Measurements from ENCODE around the gene DNAJC18.

DNAJC18 gene

DNA sequence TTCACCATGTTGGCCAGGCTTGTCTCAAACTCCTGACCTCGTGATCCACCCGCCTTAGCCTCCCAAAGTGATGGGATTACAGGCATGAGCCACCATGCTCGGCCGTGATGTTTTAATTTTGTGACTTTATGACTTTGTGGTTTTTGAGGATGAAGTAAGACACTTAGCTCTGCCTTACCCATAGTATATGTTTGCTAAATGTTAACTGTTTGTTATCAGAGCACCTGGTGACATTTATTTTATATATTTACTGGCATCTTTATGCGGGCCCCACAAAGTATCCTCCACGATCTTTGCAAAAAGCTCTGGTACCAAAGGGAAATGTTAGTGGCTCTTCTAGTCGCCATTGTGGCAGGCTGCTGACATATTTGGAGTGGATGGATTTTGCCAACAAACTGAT lies 63.0 kb downstream of the DNAJC18 start:
- no peak for DNase-seq
- Histone ChIP-seq H3K27ac (ENCODE audit: low read length) (no peak overlapping the region), H3K79me2 (ENCODE audit: insufficient read depth, low read length) (no peaks in the 10 kb centered on the region), H3K9ac (ENCODE audit: low read depth, low read length) (no peak overlapping the region), H3K9me3 (ENCODE audit: insufficient read depth, low read length, severe bottlenecking) (no peaks in the 10 kb centered on the region), H3K4me1 (ENCODE audit: insufficient read depth, low read length) (no peaks in the 10 kb centered on the region), H3K36me3 (ENCODE audit: insufficient read depth, low read length) (peaks cover 50% of the 10 kb centered on the region), H2AFZ (ENCODE audit: low read depth, low read length) (no peak overlapping the region), H4K20me1 (ENCODE audit: insufficient read depth, low read length) (peaks cover 6% of the 10 kb centered on the region; the same call in 1 of the 2 replicates), H3K27me3 (ENCODE audit: insufficient read depth, low read length, poor library complexity) (no peaks in the 10 kb centered on the region), H3K4me2 (ENCODE audit: insufficient read depth, low read length) (no peak overlapping the region), H3K4me3 (ENCODE audit: low read depth in 1 of 2, low read length in 2 of 2) (no peak overlapping the region)
- TF ChIP-seq, protein P1, sequence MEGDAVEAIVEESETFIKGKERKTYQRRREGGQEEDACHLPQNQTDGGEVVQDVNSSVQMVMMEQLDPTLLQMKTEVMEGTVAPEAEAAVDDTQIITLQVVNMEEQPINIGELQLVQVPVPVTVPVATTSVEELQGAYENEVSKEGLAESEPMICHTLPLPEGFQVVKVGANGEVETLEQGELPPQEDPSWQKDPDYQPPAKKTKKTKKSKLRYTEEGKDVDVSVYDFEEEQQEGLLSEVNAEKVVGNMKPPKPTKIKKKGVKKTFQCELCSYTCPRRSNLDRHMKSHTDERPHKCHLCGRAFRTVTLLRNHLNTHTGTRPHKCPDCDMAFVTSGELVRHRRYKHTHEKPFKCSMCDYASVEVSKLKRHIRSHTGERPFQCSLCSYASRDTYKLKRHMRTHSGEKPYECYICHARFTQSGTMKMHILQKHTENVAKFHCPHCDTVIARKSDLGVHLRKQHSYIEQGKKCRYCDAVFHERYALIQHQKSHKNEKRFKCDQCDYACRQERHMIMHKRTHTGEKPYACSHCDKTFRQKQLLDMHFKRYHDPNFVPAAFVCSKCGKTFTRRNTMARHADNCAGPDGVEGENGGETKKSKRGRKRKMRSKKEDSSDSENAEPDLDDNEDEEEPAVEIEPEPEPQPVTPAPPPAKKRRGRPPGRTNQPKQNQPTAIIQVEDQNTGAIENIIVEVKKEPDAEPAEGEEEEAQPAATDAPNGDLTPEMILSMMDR (IDR thresholded peaks at IDR 0.05; ENCODE audit: borderline replicate concordance, extremely low read depth, low read length, poor library complexity, severe bottlenecking): no peak
- TF ChIP-seq EZH2 (IDR thresholded peaks at IDR 0.05; ENCODE audit: borderline replicate concordance, low read depth, low read length, severe bottlenecking): no peak
- ATAC-seq (ENCODE audit: insufficient read depth, low read depth): no peak

DNA sequence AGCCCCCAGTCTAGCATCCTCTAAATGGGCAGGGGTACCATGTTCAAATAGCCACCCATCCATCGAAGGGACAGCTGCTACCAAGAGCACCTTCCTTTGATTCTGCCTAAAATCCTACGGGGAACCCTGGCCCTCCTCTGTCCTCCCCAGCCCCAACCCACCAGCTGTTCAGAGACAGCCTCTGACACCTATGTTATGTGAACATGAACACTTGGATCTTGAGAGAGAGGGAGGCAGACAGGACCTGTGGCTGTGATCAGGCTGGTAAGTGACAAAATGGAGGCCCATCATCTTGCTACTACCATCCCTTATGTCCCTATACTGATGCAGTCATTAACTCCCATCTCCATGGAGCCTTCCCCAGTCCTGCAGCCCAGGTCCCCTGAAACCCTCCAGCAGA lies 64.4 kb downstream of the DNAJC18 start:
- H3K4me3 ChIP-seq (ENCODE audit: low read depth in 1 of 2, low read length in 2 of 2): no peak overlapping the region
- H3K4me1 ChIP-seq (ENCODE audit: insufficient read depth, low read length): no peaks in the 10 kb centered on the region
- TF ChIP-seq EZH2 (IDR thresholded peaks at IDR 0.05; ENCODE audit: borderline replicate concordance, low read depth, low read length, severe bottlenecking): no peak
- TF ChIP-seq, protein P1 (IDR thresholded peaks at IDR 0.05; ENCODE audit: borderline replicate concordance, extremely low read depth, low read length, poor library complexity, severe bottlenecking): peak; percentile 40
- no peak overlapping the region for H3K4me2 ChIP-seq (ENCODE audit: insufficient read depth, low read length)
- H3K36me3 ChIP-seq (ENCODE audit: insufficient read depth, low read length): peaks cover 60% of the 10 kb centered on the region
- no peak overlapping the region for H3K9ac ChIP-seq (ENCODE audit: low read depth, low read length)
- H2AFZ ChIP-seq (ENCODE audit: low read depth, low read length): no peak overlapping the region
- no peaks in the 10 kb centered on the region for H3K27me3 ChIP-seq (ENCODE audit: insufficient read depth, low read length, poor library complexity)
- peaks cover 9% of the 10 kb centered on the region; the same call in 1 of the 2 replicates for H4K20me1 ChIP-seq (ENCODE audit: insufficient read depth, low read length)
- H3K27ac ChIP-seq (ENCODE audit: low read length): no peak overlapping the region
- H3K9me3 ChIP-seq (ENCODE audit: insufficient read depth, low read length, severe bottlenecking): no peaks in the 10 kb centered on the region
- H3K79me2 ChIP-seq (ENCODE audit: insufficient read depth, low read length): no peaks in the 10 kb centered on the region; the same call in 1 of the 2 replicates
- no peak for DNase-seq
- ATAC-seq (ENCODE audit: insufficient read depth, low read depth): 0 out of 3 replicates have a peak, but pooled peaks have one; percentile 6

DNA sequence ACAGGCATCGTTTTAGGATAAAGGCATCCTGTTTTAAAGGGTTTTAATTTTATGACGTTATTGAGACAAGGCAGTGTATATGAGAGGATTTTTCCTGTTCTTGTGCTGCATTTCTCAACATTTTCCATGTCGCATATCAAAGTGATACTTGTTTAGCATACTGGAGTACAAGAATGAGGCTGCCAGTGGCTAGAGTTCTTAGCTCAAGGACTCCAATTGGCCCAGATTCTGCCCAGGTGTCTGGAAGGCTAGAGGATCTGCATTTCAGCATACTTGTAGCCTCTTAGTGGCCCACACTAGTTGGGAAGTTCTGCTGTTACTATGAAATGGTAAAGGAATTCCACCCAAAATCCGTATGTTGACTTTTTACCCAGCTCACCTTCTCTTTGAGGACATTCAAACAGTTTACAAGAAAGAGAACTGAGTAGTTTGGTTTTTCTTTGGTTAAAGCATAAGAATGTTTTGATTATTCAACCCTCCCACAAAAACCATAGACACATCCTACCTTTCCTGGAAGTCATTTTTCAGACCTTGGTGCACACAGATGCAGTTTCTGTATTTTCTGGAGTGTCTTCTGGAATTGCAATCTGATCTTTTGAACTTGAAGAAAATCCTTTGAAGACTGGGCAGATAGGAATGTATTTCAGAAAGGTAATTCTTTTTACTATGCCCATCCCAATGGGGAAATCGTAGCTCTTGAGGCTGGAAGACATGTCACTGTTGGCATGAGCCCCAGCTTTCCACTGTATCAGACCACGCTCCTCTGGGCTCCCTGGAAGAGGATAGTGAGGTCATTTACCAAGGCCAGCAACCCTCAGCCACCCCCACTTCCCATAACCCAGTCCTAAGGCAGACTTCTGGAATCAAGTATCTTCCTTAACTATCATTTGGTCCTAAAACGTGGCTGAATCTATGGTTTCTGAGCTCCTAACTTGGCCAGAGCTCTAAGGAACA lies 67.6 kb downstream of the DNAJC18 start:
- peaks cover 13% of the 10 kb centered on the region for H3K79me2 ChIP-seq (ENCODE audit: insufficient read depth, low read length)
- H3K4me1 ChIP-seq (ENCODE audit: insufficient read depth, low read length): no peaks in the 10 kb centered on the region
- no peak overlapping the region for H3K4me3 ChIP-seq (ENCODE audit: low read depth in 1 of 2, low read length in 2 of 2)
- H2AFZ ChIP-seq (ENCODE audit: low read depth, low read length): no peak overlapping the region
- 0 out of 2 replicates have a peak overlapping the region, but pooled peaks have one; percentile 2 for H3K27ac ChIP-seq (ENCODE audit: low read length)
- TF ChIP-seq, protein P1 (IDR thresholded peaks at IDR 0.05; ENCODE audit: borderline replicate concordance, extremely low read depth, low read length, poor library complexity, severe bottlenecking): no peak
- TF ChIP-seq EZH2 (IDR thresholded peaks at IDR 0.05; ENCODE audit: borderline replicate concordance, low read depth, low read length, severe bottlenecking): no peak
- ATAC-seq (ENCODE audit: insufficient read depth, low read depth): no peak
- H4K20me1 ChIP-seq (ENCODE audit: insufficient read depth, low read length): 0 out of 2 replicates have a peak, but pooled peaks cover 9% of the 10 kb centered on the region
- H3K4me2 ChIP-seq (ENCODE audit: insufficient read depth, low read length): no peak overlapping the region
- no peaks in the 10 kb centered on the region for H3K27me3 ChIP-seq (ENCODE audit: insufficient read depth, low read length, poor library complexity)
- no peak for DNase-seq
- no peaks in the 10 kb centered on the region for H3K9me3 ChIP-seq (ENCODE audit: insufficient read depth, low read length, severe bottlenecking)
- peaks cover 69% of the 10 kb centered on the region for H3K36me3 ChIP-seq (ENCODE audit: insufficient read depth, low read length)
- no peak overlapping the region for H3K9ac ChIP-seq (ENCODE audit: low read depth, low read length)
